IMR-90 (cell line): Measurements from ENCODE around the gene FRK.

Experiments used
- BHLHE40 ChIP-seq: fragments of 150-350 bp; IDR thresholded peaks from 2 replicates; pipeline ENCODE4 v1.6.1; 2016; ENCODE audit warnings: mild to moderate bottlenecking, low read depth, low read length
- CEBPB ChIP-seq: IDR thresholded peaks from 2 replicates; pipeline ENCODE4 v1.6.1; 2012; ENCODE audit warnings: low read depth, low read length, improper control_type of control experiment
- CHD1 ChIP-seq: IDR thresholded peaks from 2 replicates; pipeline ENCODE4 v1.6.1; 2012; ENCODE audit warnings: low read depth, low read length, improper control_type of control experiment
- CTCF ChIP-seq: conservative IDR thresholded peaks from 2 replicates; pipeline ENCODE4 v1.5.1; 2012; ENCODE audit warnings: mild to moderate bottlenecking, low read depth, low read length, improper control_type of control experiment
- ELK1 ChIP-seq: fragments of 150-350 bp; IDR thresholded peaks from 2 replicates; pipeline ENCODE4 v1.6.1; 2016; ENCODE audit warnings: low read depth, mild to moderate bottlenecking, low read length, moderate library complexity, borderline replicate concordance
- MAFK ChIP-seq: IDR thresholded peaks from 2 replicates; pipeline ENCODE4 v1.6.1; 2012; ENCODE audit warnings: low read depth, low read length, improper control_type of control experiment
- MAZ ChIP-seq: IDR thresholded peaks from 2 replicates; pipeline ENCODE4 v1.6.1; 2012; ENCODE audit warnings: low read depth, mild to moderate bottlenecking, low read length, improper control_type of control experiment, moderate library complexity, borderline replicate concordance
- MXI1 ChIP-seq: IDR thresholded peaks from 2 replicates; pipeline ENCODE4 v1.6.1; 2012; ENCODE audit warnings: low read depth, mild to moderate bottlenecking, low read length, moderate library complexity, borderline replicate concordance
- NFE2L2 ChIP-seq: fragments of 150-350 bp; IDR thresholded peaks from 2 replicates; pipeline ENCODE4 v1.6.1; 2016; ENCODE audit warnings: low read depth, mild to moderate bottlenecking, low read length
- POLR2A ChIP-seq: IDR thresholded peaks from 2 replicates; pipeline ENCODE4 v1.6.1; 2012; ENCODE audit warnings: mild to moderate bottlenecking, low read depth, low read length
- RAD21 ChIP-seq: IDR thresholded peaks from 2 replicates; pipeline ENCODE4 v1.6.1; 2012; ENCODE audit warnings: low read length, improper control_type of control experiment
- RCOR1 ChIP-seq: IDR thresholded peaks from 2 replicates; pipeline ENCODE4 v1.6.1; 2012; ENCODE audit warnings: mild to moderate bottlenecking, low read length, improper control_type of control experiment; ENCODE audit not compliant: insufficient replicate concordance
- RFX5 ChIP-seq: IDR thresholded peaks from 2 replicates; pipeline ENCODE4 v1.8.0; 2012; ENCODE audit warnings: low read depth, mild to moderate bottlenecking, low read length, moderate library complexity
- USF2 ChIP-seq: fragments of 150-350 bp; IDR thresholded peaks from 2 replicates; pipeline ENCODE4 v1.6.1; 2017; ENCODE audit warnings: mild to moderate bottlenecking, antibody characterized with exemption, low read length, low read depth

DNA sequence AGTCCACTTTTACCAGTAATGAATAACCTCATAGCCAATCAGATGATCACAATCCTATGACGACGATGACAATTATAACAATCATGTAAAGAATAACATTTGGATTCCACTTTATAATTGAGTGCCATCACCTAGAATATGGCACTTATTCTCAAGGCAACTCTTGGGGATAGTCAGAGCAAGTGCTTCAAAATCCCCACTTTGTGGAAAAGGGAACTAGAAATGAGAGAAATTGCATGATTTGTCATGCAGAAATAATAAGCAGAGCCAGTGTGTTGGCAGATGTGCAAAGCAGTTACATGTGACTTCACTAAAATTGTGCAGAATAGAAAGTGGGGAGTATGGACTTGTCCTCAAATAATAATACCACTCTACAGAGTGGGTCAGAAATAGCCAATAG, 41.3 kb downstream of the FRK start:
- TF ChIP-seq RAD21 (no peak), POLR2A (no peak), CTCF (no peak), BHLHE40 (no peak), MAFK (no peak), RCOR1 (no peak), USF2 (no peak), RFX5 (no peak), MXI1 (no peak), NFE2L2 (no peak), CEBPB (no peak), ELK1 (no peak), MAZ (no peak), CHD1 (no peak)
